CD4-positive, alpha-beta T cell treated with Interleukin-17A for 1 hour (primary cell): Measurements from ENCODE around the gene EVX2.

Experiments
- DNase-seq: peaks from one replicate; pipeline ENCODE4 v3.0.0-alpha.2; 2020

The EVX2 gene

DNA sequence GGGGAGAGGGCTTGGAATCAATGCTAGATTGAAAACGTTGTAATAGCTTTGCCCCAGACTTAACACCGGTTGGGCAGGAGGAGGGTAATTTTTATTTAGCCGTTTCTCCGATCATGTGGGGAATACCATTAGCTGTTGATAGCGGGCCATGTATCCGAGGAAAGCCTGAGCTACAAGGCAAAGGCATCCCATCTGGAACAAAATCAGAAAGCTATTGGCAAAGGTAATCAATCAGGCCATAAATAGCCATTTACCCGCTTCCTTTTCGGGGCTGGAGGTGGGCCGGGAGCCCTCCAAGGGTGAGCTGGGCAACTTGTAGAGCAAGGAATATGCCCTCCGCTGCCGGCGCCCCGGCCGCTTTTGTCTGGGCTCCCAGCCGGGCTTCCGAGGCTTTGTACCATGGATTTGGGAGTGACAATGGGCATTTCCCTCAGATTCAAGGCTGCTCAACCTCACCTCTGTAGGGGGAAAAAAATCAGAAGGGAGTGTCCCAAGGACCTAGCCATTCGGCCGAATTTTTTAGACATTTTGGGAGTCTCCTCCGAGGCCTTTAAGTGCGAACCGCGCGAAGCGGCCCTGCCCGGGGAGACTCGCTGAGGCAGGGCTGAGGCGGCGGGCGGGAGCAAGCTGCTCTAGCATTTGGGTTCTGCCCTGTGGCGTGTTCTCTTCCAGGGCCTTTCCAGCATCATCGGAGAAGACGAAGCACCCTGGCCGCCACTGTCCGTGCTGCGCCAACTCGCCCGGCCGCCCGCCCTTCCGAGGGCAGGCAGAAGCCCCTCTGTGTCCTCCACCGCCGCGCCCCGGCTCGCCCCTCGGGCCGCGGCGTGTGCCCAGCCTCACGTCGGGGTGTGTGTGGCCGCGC, 37.7 kb upstream of the EVX2 start:
- DNase-seq = no peak

DNA sequence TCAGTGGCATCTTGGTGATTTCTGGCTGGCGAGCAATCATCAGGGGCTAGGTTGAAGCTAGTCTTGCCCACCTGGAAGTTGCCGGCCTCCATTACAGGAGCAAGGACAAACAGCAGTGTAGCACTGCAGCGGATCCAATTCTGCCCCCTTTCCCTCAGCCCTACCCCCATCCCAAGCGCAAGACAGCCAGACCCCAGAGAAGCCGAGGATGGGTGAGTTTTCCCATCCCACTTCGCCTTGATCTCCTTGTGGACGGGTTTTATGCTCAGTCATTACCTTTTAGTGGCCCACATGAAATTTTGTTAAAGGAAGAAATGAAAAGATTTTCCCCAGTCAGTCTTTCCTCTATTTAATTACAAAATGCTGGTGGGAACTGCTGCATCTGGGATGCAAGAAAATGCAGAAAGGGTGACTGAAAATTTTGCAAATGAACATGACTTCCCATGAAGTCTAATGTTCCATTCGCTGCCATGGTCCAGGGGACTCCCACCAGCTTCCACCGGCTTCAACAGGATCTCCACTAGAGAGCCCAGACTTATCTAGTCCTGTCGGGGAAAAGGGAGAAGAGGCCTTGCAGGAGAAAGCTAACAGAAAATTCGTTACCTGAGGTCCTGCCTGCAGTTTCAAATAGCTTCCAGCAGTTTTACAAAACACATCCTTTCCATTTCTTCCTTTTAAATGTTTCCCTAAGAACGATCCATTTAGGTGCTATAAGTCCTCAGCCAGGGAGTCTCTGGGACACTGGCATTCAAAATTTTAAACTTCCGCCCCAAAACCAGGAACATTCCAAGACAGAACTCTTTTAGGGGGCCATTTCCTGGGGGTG, 36.8 kb upstream of the EVX2 start:
- DNase-seq = no peak

GRCh38 chr2:176118601-176119339, 35.0 kb upstream of the EVX2 start:
- no peak for DNase-seq

GRCh38 chr2:176117823-176118371, 34.1 kb upstream of the EVX2 start:
- DNase-seq = no peak

DNA sequence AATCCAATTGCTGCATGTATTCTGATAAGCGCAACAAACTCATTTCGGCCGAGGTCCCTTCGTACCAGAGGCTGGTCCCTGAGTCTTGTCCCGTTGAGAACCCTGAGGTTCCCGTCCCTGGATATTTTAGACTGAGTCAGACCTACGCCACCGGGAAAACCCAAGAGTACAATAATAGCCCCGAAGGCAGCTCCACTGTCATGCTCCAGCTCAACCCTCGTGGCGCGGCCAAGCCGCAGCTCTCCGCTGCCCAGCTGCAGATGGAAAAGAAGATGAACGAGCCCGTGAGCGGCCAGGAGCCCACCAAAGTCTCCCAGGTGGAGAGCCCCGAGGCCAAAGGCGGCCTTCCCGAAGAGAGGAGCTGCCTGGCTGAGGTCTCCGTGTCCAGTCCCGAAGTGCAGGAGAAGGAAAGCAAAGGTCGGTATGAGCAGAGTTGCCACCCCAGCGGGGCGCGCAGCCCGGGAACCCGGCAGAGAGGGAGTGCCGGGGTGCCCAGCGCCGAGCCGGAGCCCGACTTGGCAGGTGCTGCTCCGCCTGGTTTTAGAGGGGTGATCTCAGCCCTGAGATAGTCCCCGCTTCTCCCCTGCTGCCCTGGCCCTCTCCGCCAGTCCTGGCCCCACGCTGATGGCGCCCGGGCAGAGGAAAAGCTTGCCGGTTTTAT, 33.5 kb upstream of the EVX2 start:
- DNase-seq = no peak

DNA sequence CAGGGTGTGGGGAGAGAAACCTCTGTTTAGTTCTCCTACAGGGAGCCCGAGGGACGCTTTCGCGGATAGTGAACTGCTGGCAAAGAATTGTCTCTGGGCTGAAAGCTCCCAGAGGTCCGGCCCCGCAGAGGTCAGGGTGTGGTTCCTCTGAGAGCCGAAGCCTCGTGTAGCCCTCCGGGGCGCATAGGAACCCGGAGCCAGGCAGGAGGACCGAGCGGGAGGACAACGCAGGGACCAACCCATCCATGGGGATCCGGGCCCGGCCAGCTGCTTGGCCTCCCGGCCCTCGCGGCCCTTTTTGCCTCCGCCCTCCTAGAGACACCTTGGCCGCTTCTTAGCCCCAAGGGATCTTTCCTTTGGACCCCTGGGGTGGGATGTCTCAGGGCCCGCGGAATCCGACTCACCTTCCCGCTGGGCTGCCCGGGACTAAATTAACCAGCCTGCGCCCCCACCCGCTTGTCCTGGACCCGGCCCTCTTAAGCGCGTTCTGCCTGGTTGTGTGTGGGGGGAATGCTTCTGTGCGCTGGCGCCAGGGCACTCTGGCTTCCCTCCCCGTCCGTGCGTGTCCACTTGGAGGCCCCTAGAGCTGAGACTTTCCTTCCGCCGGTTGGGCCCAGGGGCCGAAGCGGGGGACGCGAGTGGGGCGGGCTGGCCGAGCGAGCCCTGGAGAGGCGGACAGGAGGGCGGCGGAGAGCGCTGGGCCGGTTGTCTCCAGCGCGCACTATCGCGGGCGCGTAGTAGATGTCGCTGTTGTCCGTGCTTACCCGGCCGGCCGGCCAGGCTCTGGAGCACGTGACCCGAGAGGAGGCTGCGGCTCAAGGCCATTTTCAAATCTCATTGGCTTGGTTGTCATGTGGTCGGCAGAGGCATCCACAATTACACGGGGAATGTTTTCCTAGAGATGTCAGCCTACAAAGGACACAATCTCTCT, 32.4 kb upstream of the EVX2 start, which contains the start of gene HOXD10:
TSS of gene HOXD10 (plus strand) at position 896 of the 931 bp plus-strand sequence. CDS start 56 bp downstream, outside the sequence.
- no peak for DNase-seq

DNA sequence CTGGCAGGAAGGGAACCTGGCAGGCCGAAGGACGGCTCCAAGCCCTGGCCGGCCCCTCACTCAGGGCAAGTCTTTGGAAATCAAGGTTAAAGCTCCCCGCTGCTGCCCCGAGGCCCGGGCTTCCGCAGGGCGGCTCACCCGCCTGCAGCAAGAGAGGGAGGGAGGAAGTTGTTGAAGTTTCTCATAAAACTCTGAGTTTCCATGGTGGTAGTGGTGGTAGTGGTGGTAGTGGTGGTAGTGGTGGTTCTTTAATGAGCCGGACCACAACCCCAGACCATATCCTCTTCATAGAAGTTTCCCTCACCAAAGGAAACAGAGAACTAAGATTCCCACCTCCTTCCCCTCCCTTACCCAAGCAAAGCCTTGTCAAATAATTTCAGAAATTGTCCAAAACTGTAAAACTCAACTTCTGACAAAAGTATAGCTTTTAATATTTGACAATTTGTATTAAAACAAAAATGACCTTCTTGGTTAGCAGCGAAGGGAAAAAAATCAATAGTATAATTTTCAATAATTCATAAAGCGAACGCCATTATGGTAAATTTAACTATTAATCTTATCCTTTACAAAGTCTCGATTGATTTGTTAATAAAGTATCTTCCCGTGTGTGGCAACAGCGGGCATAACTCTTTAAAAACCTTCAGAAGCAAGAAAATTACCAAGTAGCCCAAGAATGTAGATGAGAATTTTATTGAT, 31.3 kb upstream of the EVX2 start:
- no peak for DNase-seq

GRCh38 chr2:176114120-176114929, 30.6 kb upstream of the EVX2 start:
- no peak for DNase-seq

GRCh38 chr2:176112375-176113302, 28.9 kb upstream of the EVX2 start:
- DNase-seq = no peak

GRCh38 chr2:176111846-176112374, 28.1 kb upstream of the EVX2 start:
- no peak for DNase-seq

- no peak for DNase-seq
Observed at GRCh38 chr2:176111309-176111663, 27.5 kb upstream of the EVX2 start.

DNA sequence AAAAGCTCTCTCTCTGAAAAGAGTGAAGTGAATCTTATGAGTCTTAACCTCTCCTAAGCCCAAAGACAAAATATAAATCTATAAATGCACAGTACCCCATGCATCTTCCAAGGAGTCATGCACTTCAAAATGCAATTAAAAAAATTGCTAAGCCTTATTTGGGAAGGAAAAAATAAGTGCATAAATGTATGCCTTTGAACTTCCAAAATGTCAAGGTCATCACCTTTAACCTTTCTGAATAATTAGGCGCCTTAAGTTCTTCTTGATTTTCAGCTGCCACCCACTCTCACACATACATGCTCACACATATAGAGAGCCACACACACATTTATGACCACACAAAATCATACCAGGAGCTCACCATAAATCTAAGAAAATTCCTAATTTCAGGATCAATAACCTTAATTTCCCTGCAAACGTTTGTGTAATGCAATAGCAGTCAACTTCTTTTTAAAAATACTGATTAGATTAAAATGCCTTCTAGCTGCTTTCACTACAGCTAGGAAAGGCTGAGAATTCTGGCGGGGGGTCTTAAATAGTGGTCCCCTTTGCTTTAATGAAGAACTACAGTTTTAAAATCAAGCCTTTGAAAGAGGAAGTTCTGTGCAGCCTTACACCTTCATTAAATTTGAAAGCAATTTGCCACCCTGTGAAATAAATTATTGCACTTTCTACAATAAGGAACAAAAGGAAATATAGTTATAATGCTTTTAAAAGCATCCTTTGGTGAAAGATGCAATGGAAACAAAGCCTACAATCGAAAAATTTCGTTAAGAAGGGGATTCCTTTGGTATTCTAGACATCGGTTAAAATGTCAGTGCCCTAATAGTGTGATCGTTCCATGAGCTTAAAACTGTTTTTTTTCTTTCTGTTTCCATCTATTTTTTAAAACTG, 26.9 kb upstream of the EVX2 start:
- no peak for DNase-seq

- no peak for DNase-seq
Observed at GRCh38 chr2:176109946-176110345, 26.2 kb upstream of the EVX2 start.

- DNase-seq = no peak
Observed at GRCh38 chr2:176109192-176109901, 25.6 kb upstream of the EVX2 start.

GRCh38 chr2:176107731-176108181, 24.0 kb upstream of the EVX2 start:
- no peak for DNase-seq
